Measurements from ENCODE around the gene PGAP6.
A peak's percentile ranks its signal among the peaks of the same experiment; 100 is the strongest.

PGAP6 gene, protein sequence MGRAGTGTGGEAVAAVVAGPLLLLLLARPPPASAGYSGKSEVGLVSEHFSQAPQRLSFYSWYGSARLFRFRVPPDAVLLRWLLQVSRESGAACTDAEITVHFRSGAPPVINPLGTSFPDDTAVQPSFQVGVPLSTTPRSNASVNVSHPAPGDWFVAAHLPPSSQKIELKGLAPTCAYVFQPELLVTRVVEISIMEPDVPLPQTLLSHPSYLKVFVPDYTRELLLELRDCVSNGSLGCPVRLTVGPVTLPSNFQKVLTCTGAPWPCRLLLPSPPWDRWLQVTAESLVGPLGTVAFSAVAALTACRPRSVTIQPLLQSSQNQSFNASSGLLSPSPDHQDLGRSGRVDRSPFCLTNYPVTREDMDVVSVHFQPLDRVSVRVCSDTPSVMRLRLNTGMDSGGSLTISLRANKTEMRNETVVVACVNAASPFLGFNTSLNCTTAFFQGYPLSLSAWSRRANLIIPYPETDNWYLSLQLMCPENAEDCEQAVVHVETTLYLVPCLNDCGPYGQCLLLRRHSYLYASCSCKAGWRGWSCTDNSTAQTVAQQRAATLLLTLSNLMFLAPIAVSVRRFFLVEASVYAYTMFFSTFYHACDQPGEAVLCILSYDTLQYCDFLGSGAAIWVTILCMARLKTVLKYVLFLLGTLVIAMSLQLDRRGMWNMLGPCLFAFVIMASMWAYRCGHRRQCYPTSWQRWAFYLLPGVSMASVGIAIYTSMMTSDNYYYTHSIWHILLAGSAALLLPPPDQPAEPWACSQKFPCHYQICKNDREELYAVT

DNA sequence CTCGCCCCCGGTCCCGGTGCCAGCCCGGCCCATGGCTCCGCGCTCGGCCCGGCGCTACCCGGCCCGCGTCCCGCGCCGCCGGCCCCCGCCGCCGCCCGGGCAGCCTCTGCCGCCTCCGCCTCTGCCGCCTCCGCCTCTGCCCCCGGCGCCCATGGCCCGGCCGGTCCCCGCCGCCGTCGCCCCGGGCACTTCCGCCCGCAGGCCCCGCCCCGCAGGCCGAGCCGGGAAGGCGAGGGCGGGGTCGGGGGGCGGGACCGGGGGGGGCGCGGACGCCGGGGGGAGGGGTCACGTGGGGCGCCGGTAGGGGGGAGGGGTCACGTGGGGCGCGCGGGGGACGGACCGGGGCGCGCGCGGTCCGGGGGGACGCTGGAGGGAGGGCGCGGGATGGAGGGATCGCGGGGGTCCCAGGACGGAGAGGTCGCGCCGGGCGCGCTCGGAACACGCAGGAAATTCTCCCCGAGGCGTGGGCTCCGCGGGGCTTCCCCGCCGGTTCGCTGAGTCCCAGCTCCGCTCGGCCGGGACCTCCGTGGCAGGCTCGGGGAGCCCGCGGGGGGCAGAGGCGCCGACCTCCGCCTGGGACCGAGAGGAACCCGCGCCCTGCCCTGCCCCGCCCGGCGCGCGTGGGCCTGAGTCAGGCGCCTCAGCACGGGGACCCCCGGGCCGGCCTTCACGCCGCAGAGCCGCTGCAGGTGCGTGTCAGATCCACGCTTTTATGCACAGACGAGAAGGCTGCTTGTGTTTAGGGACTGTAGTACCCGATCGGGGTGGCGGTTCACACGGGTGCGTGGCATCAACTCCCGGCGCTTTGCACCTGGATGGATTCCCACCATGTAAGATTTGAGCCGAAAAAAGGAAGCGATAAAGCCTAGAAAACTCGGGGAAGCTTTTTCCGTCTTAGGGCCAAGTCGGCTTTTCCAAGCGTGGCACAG, at the start of gene PGAP6:
PGAP6 (minus strand) TSS at position 190 of the 929 bp plus-strand sequence; CDS start at position 33, 157 bp downstream.
- H3K4me3 ChIP-seq (ENCODE audit: low read depth, low read length): peak within 1 kb of the TSS; percentile 81
- no peak for DNase-seq (ENCODE audit: low read depth)
- TF ChIP-seq, protein P1, sequence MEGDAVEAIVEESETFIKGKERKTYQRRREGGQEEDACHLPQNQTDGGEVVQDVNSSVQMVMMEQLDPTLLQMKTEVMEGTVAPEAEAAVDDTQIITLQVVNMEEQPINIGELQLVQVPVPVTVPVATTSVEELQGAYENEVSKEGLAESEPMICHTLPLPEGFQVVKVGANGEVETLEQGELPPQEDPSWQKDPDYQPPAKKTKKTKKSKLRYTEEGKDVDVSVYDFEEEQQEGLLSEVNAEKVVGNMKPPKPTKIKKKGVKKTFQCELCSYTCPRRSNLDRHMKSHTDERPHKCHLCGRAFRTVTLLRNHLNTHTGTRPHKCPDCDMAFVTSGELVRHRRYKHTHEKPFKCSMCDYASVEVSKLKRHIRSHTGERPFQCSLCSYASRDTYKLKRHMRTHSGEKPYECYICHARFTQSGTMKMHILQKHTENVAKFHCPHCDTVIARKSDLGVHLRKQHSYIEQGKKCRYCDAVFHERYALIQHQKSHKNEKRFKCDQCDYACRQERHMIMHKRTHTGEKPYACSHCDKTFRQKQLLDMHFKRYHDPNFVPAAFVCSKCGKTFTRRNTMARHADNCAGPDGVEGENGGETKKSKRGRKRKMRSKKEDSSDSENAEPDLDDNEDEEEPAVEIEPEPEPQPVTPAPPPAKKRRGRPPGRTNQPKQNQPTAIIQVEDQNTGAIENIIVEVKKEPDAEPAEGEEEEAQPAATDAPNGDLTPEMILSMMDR (IDR thresholded peaks at IDR 0.05; ENCODE audit: low read depth, low read length, missing control alignments): no peak

DNA sequence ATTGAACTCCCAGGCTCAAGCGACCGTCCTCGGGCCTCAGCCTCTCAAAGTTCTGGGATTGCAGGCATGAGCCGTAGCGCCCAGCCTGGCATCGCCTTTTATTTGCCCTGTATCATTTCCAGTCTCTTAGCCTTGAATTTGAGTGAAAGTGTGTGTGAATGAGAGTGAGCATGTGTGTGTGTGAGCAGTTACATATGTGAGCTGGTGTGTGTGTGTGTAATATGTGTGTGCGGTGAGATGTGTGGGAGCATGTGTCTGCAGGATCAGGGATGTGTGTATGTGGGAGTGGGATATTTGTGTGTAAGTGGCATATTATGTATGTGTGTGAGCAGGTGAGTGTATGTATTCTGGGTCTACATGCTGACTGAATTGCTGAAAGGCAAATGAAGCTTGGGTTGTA, 49.1 kb upstream of the PGAP6 start:
- DNase-seq (ENCODE audit: low read depth): no peak
- H3K4me3 ChIP-seq (ENCODE audit: low read depth, low read length): no peak overlapping the region
- in situ Hi-C loops (cut with HindIII; ENCODE audit: low sequenced_read_pairs): no loop called here
- TF ChIP-seq, protein P1 (IDR thresholded peaks at IDR 0.05; ENCODE audit: low read depth, low read length, missing control alignments): no peak

More for the DNA sequence above, at the start of gene PGAP6:
- in situ Hi-C loops (cut with HindIII; ENCODE audit: low sequenced_read_pairs): no loop called here

- TF ChIP-seq, protein P1 (IDR thresholded peaks at IDR 0.05; ENCODE audit: low read depth, low read length, missing control alignments): no peak
- in situ Hi-C loops (cut with HindIII; ENCODE audit: low sequenced_read_pairs): no loop called here
- peak overlapping the region; percentile 60 for H3K4me3 ChIP-seq (ENCODE audit: low read depth, low read length)
- DNase-seq (ENCODE audit: low read depth): no peak
Measured at GRCh38 chr16:427250-427649, 45.5 kb upstream of the PGAP6 start.

- H3K4me3 ChIP-seq (ENCODE audit: low read depth, low read length): peak overlapping the region; percentile 60
- TF ChIP-seq, protein P1 (IDR thresholded peaks at IDR 0.05; ENCODE audit: low read depth, low read length, missing control alignments): no peak
- no peak for DNase-seq (ENCODE audit: low read depth)
- in situ Hi-C loops (cut with HindIII; ENCODE audit: low sequenced_read_pairs): no loop called here
Measured at GRCh38 chr16:426906-427249, 45.1 kb upstream of the PGAP6 start.

GRCh38 chr16:426115-426905, 44.5 kb upstream of the PGAP6 start:
- TF ChIP-seq, protein P1 (IDR thresholded peaks at IDR 0.05; ENCODE audit: low read depth, low read length, missing control alignments): no peak
- peak overlapping the region; percentile 60 for H3K4me3 ChIP-seq (ENCODE audit: low read depth, low read length)
- no peak for DNase-seq (ENCODE audit: low read depth)
- in situ Hi-C loops (cut with HindIII; ENCODE audit: low sequenced_read_pairs): no loop called here
